H9 (cell line): ENCODE data around the gene C17orf58. TPM values are rescaled to one million over a fixed set of nuclear protein-coding genes. Genes with fewer than 3 reads are reported as not detected.

ENCODE experiments used
- DNase-seq: peaks from one replicate; pipeline ENCODE4 v3.0.0-alpha.2; 2017
- H2AFZ ChIP-seq: one replicate; pipeline ENCODE4 v1.6.1; 2013; ENCODE audit warnings: mild to moderate bottlenecking, low read length, control low read depth, moderate library complexity
- H2AK5ac ChIP-seq: 2 replicates; pipeline ENCODE4 v1.6.1; 2013; ENCODE audit warnings: low read length, control low read depth, mixed read lengths; ENCODE audit not compliant: insufficient read length
- H2BK120ac ChIP-seq: one replicate; pipeline ENCODE4 v1.6.1; 2013; ENCODE audit warnings: low read depth, mild to moderate bottlenecking, low read length, control low read depth, inconsistent platforms; ENCODE audit not compliant: poor library complexity, severe bottlenecking
- H2BK12ac ChIP-seq: 2 replicates; pipeline ENCODE4 v1.6.1; 2013; ENCODE audit warnings: low read length, control low read depth, mixed read lengths, low read depth; ENCODE audit not compliant: insufficient read length
- H2BK15ac ChIP-seq: 2 replicates; pipeline ENCODE4 v1.6.1; 2013; ENCODE audit warnings: low read depth, low read length, control low read depth
- H2BK20ac ChIP-seq: one replicate; pipeline ENCODE4 v1.6.1; 2013; ENCODE audit warnings: low read depth, mild to moderate bottlenecking, low read length, control low read depth, inconsistent platforms; ENCODE audit not compliant: poor library complexity, severe bottlenecking
- H2BK5ac ChIP-seq: 2 replicates; pipeline ENCODE4 v1.6.1; 2013; ENCODE audit warnings: low read length, control low read depth, mixed read lengths; ENCODE audit not compliant: insufficient read length
- H3K14ac ChIP-seq: 2 replicates; pipeline ENCODE4 v1.6.1; 2013; ENCODE audit warnings: low read length, control low read depth; ENCODE audit not compliant: insufficient read depth
- H3K18ac ChIP-seq: 2 replicates; pipeline ENCODE4 v1.6.1; 2013; ENCODE audit warnings: low read depth, mild to moderate bottlenecking, mixed read lengths, low read length, control low read depth; ENCODE audit not compliant: insufficient read length
- H3K23ac ChIP-seq: 2 replicates; pipeline ENCODE4 v1.6.1; 2013; ENCODE audit warnings: low read length, control low read depth, mixed read lengths, low read depth; ENCODE audit not compliant: insufficient read length
- H3K23me2 ChIP-seq: 2 replicates; pipeline ENCODE4 v1.6.1; 2013; ENCODE audit warnings: low read depth, mild to moderate bottlenecking, mixed read lengths, low read length, control low read depth; ENCODE audit not compliant: insufficient read length, poor library complexity, severe bottlenecking
- H3K27ac ChIP-seq: 2 replicates; pipeline ENCODE4 v1.5.1; 2013; ENCODE audit warnings: low read length, control low read depth, mixed read lengths, low read depth; ENCODE audit not compliant: insufficient read length
- H3K27me3 ChIP-seq: 2 replicates; pipeline ENCODE4 v1.6.1; 2013; ENCODE audit warnings: low read length, control low read depth, inconsistent platforms; ENCODE audit not compliant: insufficient read depth
- H3K4ac ChIP-seq: 2 replicates; pipeline ENCODE4 v1.6.1; 2013; ENCODE audit warnings: low read depth, mild to moderate bottlenecking, control low read depth, inconsistent platforms, low read length, moderate library complexity
- H3K4me1 ChIP-seq: 2 replicates; pipeline ENCODE4 v1.6.1; 2013; ENCODE audit warnings: low read length, control low read depth, inconsistent platforms; ENCODE audit not compliant: insufficient read depth
- H3K4me2 ChIP-seq: 2 replicates; pipeline ENCODE4 v1.6.1; 2013; ENCODE audit warnings: low read length, control low read depth, mixed read lengths; ENCODE audit not compliant: insufficient read length, insufficient read depth
- H3K56ac ChIP-seq: 2 replicates; pipeline ENCODE4 v1.6.1; 2013; ENCODE audit warnings: low read depth, mild to moderate bottlenecking, mixed read lengths, low read length, control low read depth; ENCODE audit not compliant: insufficient read length
- H3K79me1 ChIP-seq: 2 replicates; pipeline ENCODE4 v1.6.1; 2013; ENCODE audit warnings: low read depth, mild to moderate bottlenecking, moderate library complexity, low read length, control low read depth, inconsistent platforms; ENCODE audit not compliant: insufficient read depth, poor library complexity, severe bottlenecking
- H3K79me2 ChIP-seq: 2 replicates; pipeline ENCODE4 v1.6.1; 2013; ENCODE audit warnings: low read length, control low read depth, inconsistent platforms; ENCODE audit not compliant: insufficient read depth
- H3K9ac ChIP-seq: 2 replicates; pipeline ENCODE4 v1.6.1; 2013; ENCODE audit warnings: low read length, control low read depth, mixed read lengths; ENCODE audit not compliant: insufficient read length; ENCODE audit errors: extremely low read depth
- H3K9me3 ChIP-seq: one replicate; pipeline ENCODE4 v1.6.1; 2013; ENCODE audit warnings: low read depth, low read length, inconsistent platforms; ENCODE audit not compliant: control insufficient read depth
- H3T11ph ChIP-seq: one replicate; pipeline ENCODE4 v1.6.1; 2013; ENCODE audit warnings: mild to moderate bottlenecking, low read length, control low read depth, inconsistent platforms
- H4K20me1 ChIP-seq: one replicate; pipeline ENCODE4 v1.6.1; 2013; ENCODE audit not compliant: control insufficient read depth, insufficient read length, insufficient read depth
- H4K5ac ChIP-seq: 2 replicates; pipeline ENCODE4 v1.6.1; 2013; ENCODE audit warnings: low read depth, mild to moderate bottlenecking, mixed read lengths, low read length, control low read depth; ENCODE audit not compliant: insufficient read length
- H4K8ac ChIP-seq: replicated peaks from 2 replicates; pipeline ENCODE4 v1.6.1; 2013; ENCODE audit warnings: low read length, control low read depth, mixed read lengths, low read depth; ENCODE audit not compliant: insufficient read length
- H4K91ac ChIP-seq: 2 replicates; pipeline ENCODE4 v1.6.1; 2013; ENCODE audit warnings: low read depth, mild to moderate bottlenecking, moderate library complexity, mixed read lengths, low read length, control low read depth; ENCODE audit not compliant: insufficient read length
- H3K27ac Mint-ChIP-seq, 3 experiments: 2 replicates in 2 of 3; 3 replicates in 1 of 3; pipeline ENCODE4 v1.8.0; 2020 to 2021; ENCODE audit warnings: mixed read lengths in 3 of 3, mild to moderate bottlenecking in 1 of 3, moderate library complexity in 1 of 3
- H3K27me3 Mint-ChIP-seq: 2 replicates; pipeline ENCODE4 v1.8.0; 2021; ENCODE audit warnings: low read depth, mild to moderate bottlenecking, moderate library complexity, mixed read lengths
- H3K36me3 Mint-ChIP-seq, 3 experiments: 2 replicates in 2 of 3; 3 replicates in 1 of 3; pipeline ENCODE4 v1.8.0; 2020 to 2021; ENCODE audit warnings: low read depth in 3 of 3, mixed read lengths in 3 of 3; ENCODE audit not compliant: insufficient read depth in 1 of 3
- H3K4me1 Mint-ChIP-seq, 2 experiments: 2 replicates each; pipeline ENCODE4 v1.8.0; 2020; ENCODE audit warnings: mixed read lengths in 2 of 2
- H3K4me3 Mint-ChIP-seq, 2 experiments: 2 replicates in 1 of 2; 3 replicates in 1 of 2; pipeline ENCODE4 v1.8.0; 2020 to 2021; ENCODE audit warnings: mild to moderate bottlenecking in 2 of 2, mixed read lengths in 2 of 2, moderate library complexity in 1 of 2
- H3K9me3 Mint-ChIP-seq, 2 experiments: 2 replicates in 1 of 2; 3 replicates in 1 of 2; pipeline ENCODE4 v1.8.0; 2020; ENCODE audit warnings: mild to moderate bottlenecking in 2 of 2, mixed read lengths in 2 of 2, moderate library complexity in 1 of 2
- WGBS: extraction: QIAGEN DNeasy Blood & Tissue Kit; methylation state at CpG from one replicate; pipeline ENCODE4 v1.1.7; 2013; ENCODE audit warnings: missing lambda C conversion rate, low lambda C conversion rate, mixed read lengths; ENCODE audit not compliant: insufficient read length; ENCODE audit errors: extremely low coverage; 5-methylcytosine and 5-hydroxymethylcytosine counted together
- total RNA-seq: library from RNA; stranded (reverse); gene quantifications from 2 replicates; pipeline ENCODE4 v1.2.1, GENCODE V29; 2021
- TF ChIP-seq, protein P1 (sequence below): fragments of 200-600 bp; sonication (generic); conservative IDR thresholded peaks from 3 replicates; pipeline ENCODE4 v1.8.0; 2021; ENCODE audit warnings: antibody characterized with exemption, mild to moderate bottlenecking

Gene C17orf58
- total RNA-seq, 1 experiment from 2014 or later: 12.3 TPM

DNA sequence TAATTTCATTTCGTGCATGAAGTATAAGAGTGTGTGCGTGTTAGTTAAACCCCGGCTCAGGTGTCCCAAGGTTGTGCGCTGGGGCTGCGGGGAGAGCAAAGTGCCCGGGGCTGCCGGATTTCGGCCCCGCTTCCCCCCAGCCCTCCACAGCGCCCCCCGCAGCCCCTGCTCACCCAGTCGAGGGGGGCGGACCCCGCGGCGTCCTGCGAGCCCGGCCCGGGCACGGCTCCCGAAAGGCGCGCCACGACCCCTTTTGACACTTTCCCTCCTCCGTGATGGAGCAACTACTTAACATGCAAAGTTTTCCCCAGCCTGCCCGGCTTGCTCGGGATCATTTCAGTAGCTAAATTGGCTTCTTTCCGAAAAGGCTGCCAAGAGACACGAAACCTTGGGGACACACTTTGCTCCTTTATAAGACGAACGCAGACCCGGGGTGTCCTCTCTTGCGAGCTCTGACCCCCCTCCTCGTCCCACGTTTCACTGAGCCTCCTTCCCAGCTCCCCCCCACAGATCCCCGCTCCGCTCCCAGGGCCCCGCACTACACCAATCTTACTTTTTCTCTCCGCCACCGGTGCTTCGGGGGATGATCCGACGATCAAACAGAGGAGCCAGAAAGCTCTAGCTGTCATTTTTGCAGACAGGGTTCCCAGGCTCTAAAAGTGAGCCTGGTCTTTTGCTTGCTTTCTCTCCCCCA lies 552 bp downstream of the C17orf58 start:
- H3K27me3 Mint-ChIP-seq: peaks cover 40% of the 10 kb centered on the region
- no CpG with 5 or more reads among the region's 43 CpGs for WGBS
- Histone ChIP-seq H3K9ac (peak overlapping the region; percentile 38), H3K18ac (peak overlapping the region; percentile 17), H2AK5ac (no peak overlapping the region), H2BK120ac (no peak overlapping the region), H4K20me1 (no peaks in the 10 kb centered on the region), H3K4me2 (peak overlapping the region; percentile 95), H2BK15ac (no peak overlapping the region), H4K5ac (no peak overlapping the region), H2BK20ac (no peak overlapping the region), H3T11ph (no peak overlapping the region), H2AFZ (peak overlapping the region; percentile 65), H3K56ac (no peak overlapping the region), H3K9me3 (no peaks in the 10 kb centered on the region), H2BK5ac (no peak overlapping the region), H3K79me1 (no peaks in the 10 kb centered on the region), H2BK12ac (no peak overlapping the region), H3K4ac (no peak overlapping the region), H3K79me2 (no peaks in the 10 kb centered on the region), H3K23ac (no peak overlapping the region), H3K27me3 (peaks cover 6% of the 10 kb centered on the region; the same call in 1 of the 2 replicates), H4K8ac (no peak overlapping the region), H3K23me2 (peaks cover 14% of the 10 kb centered on the region), H4K91ac (no peak overlapping the region), H3K27ac (no peak overlapping the region), H3K14ac (peak overlapping the region; percentile 19), H3K4me1 (peaks cover 4% of the 10 kb centered on the region; the same call in 1 of the 2 replicates)
- H3K36me3 Mint-ChIP-seq: peaks cover 3 to 6% (median 5%) of the 10 kb centered on the region in 3 experiments; a peak in 3 of 7 replicates
- TF ChIP-seq, protein P1, sequence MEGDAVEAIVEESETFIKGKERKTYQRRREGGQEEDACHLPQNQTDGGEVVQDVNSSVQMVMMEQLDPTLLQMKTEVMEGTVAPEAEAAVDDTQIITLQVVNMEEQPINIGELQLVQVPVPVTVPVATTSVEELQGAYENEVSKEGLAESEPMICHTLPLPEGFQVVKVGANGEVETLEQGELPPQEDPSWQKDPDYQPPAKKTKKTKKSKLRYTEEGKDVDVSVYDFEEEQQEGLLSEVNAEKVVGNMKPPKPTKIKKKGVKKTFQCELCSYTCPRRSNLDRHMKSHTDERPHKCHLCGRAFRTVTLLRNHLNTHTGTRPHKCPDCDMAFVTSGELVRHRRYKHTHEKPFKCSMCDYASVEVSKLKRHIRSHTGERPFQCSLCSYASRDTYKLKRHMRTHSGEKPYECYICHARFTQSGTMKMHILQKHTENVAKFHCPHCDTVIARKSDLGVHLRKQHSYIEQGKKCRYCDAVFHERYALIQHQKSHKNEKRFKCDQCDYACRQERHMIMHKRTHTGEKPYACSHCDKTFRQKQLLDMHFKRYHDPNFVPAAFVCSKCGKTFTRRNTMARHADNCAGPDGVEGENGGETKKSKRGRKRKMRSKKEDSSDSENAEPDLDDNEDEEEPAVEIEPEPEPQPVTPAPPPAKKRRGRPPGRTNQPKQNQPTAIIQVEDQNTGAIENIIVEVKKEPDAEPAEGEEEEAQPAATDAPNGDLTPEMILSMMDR: peak; percentile 22; the same call in 1 of the 3 replicates
- H3K27ac Mint-ChIP-seq: no peak overlapping the region; a peak in 2 of 7 replicates
- H3K9me3 Mint-ChIP-seq: peaks cover 2% of the 10 kb centered on the region in 2 experiments; a peak in 3 of 5 replicates
- peak overlapping the region; percentile 78 to 92 for H3K4me3 Mint-ChIP-seq
- peaks cover 28 to 34% of the 10 kb centered on the region in 2 experiments for H3K4me1 Mint-ChIP-seq
- peak; percentile 63 for DNase-seq
